ENCODE data around the gene CSTB.
A peak's percentile ranks its signal among the peaks of the same experiment; 100 is the strongest.

The CSTB gene

GRCh38 chr21:43766734-43767497 lies 9.2 kb downstream of the CSTB start (continued):
- TF ChIP-seq PBX3 (CRISPR knock-in tag; IDR thresholded peaks at IDR 0.05), result no peak
- TF ChIP-seq PRDM1 (tag by site-specific recombination; IDR thresholded peaks at IDR 0.05), result 0 out of 2 replicates have a peak, but pooled peaks have one; percentile 15
- no peak for TF ChIP-seq KLF8 (tag by site-specific recombination; IDR thresholded peaks at IDR 0.05)
- 0 out of 2 replicates have a peak, but pooled peaks have one; percentile 66 for TF ChIP-seq ZNF48 (tag by site-specific recombination; IDR thresholded peaks at IDR 0.05)
- no peak for TF ChIP-seq MZF1 (tag by site-specific recombination; IDR thresholded peaks at IDR 0.05; ENCODE audit: borderline replicate concordance)
- TF ChIP-seq ZNF629 (tag by site-specific recombination; IDR thresholded peaks at IDR 0.05), result no peak
- no peak for TF ChIP-seq ZNF670 (tag by site-specific recombination; IDR thresholded peaks at IDR 0.05; ENCODE audit: low read depth)
- no peak for TF ChIP-seq ZNF155 (tag by site-specific recombination; IDR thresholded peaks at IDR 0.05)
- TF ChIP-seq KLF17 (tag by site-specific recombination; IDR thresholded peaks at IDR 0.05), result no peak
- no peak for TF ChIP-seq ZNF777 (tag by site-specific recombination; IDR thresholded peaks at IDR 0.05; ENCODE audit: borderline replicate concordance)
- no peak for TF ChIP-seq MYNN (tag by site-specific recombination; IDR thresholded peaks at IDR 0.05; ENCODE audit: borderline replicate concordance)
- no peak for TF ChIP-seq ZNF248 (tag by site-specific recombination; IDR thresholded peaks at IDR 0.05)
- TF ChIP-seq, protein P1, sequence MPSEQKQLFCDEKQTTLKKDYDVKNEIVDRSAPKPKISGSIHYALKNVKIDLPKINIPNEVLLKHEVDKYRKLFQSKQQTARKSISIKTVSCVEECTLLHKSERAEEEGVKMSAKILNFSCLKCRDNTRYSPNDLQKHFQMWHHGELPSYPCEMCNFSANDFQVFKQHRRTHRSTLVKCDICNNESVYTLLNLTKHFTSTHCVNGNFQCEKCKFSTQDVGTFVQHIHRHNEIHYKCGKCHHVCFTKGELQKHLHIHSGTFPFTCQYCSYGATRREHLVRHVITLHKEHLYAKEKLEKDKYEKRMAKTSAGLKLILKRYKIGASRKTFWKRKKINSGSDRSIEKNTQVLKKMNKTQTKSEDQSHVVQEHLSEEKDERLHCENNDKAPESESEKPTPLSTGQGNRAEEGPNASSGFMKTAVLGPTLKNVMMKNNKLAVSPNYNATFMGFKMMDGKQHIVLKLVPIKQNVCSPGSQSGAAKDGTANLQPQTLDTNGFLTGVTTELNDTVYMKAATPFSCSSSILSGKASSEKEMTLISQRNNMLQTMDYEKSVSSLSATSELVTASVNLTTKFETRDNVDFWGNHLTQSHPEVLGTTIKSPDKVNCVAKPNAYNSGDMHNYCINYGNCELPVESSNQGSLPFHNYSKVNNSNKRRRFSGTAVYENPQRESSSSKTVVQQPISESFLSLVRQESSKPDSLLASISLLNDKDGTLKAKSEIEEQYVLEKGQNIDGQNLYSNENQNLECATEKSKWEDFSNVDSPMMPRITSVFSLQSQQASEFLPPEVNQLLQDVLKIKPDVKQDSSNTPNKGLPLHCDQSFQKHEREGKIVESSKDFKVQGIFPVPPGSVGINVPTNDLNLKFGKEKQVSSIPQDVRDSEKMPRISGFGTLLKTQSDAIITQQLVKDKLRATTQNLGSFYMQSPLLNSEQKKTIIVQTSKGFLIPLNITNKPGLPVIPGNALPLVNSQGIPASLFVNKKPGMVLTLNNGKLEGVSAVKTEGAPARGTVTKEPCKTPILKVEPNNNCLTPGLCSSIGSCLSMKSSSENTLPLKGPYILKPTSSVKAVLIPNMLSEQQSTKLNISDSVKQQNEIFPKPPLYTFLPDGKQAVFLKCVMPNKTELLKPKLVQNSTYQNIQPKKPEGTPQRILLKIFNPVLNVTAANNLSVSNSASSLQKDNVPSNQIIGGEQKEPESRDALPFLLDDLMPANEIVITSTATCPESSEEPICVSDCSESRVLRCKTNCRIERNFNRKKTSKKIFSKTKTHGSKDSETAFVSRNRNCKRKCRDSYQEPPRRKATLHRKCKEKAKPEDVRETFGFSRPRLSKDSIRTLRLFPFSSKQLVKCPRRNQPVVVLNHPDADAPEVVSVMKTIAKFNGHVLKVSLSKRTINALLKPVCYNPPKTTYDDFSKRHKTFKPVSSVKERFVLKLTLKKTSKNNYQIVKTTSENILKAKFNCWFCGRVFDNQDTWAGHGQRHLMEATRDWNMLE (tag by site-specific recombination; conservative IDR thresholded peaks at IDR 0.05; ENCODE audit: low read depth), result no peak
- peak; percentile 95 for TF ChIP-seq ZSCAN4 (tag by site-specific recombination; IDR thresholded peaks at IDR 0.05)

- CTCF ChIA-PET, result interaction anchor here (0.7 kb wide), 1 partner anchor 51 kb away, joined by 3 read pairs; no protein-coding TSS in a partner anchor
- Histone ChIP-seq H3K9me3 (ENCODE audit: control insufficient read depth, insufficient read depth, low read depth, low read length) (no peaks in the 10 kb centered on the region), H3K27ac (ENCODE audit: extremely low read depth, low read depth, low read length) (no peak overlapping the region), H3K4me1 (ENCODE audit: control insufficient read depth, insufficient read depth, low read length) (no peaks in the 10 kb centered on the region), H3K4me3 (ENCODE audit: low read depth, low read length) (no peak overlapping the region), H3K36me3 (ENCODE audit: control insufficient read depth in 2 of 2, insufficient read depth in 1 of 2, low read length in 2 of 2) (peaks cover 0 to 29% of the 10 kb centered on the region in 2 experiments; a peak in 1 of 3 replicates)
- POLR2A ChIA-PET, result interaction anchor here (0.6 to 0.7 kb wide), 2 partner anchors 19 to 68 kb away, joined by 4 read pairs; no protein-coding TSS in a partner anchor
- TF ChIP-seq, protein P2, sequence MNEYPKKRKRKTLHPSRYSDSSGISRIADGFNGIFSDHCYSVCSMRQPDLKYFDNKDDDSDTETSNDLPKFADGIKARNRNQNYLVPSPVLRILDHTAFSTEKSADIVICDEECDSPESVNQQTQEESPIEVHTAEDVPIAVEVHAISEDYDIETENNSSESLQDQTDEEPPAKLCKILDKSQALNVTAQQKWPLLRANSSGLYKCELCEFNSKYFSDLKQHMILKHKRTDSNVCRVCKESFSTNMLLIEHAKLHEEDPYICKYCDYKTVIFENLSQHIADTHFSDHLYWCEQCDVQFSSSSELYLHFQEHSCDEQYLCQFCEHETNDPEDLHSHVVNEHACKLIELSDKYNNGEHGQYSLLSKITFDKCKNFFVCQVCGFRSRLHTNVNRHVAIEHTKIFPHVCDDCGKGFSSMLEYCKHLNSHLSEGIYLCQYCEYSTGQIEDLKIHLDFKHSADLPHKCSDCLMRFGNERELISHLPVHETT (tag by site-specific recombination; IDR thresholded peaks at IDR 0.05), result 0 out of 2 replicates have a peak, but pooled peaks have one; percentile 31
- TF ChIP-seq ZNF121 (tag by site-specific recombination; IDR thresholded peaks at IDR 0.05) (no peak), GLIS1 (tag by site-specific recombination; IDR thresholded peaks at IDR 0.05) (peak; percentile 83; the same call in 1 of the 2 replicates), MYNN (tag by site-specific recombination; IDR thresholded peaks at IDR 0.05; ENCODE audit: borderline replicate concordance) (peak; percentile 60; the same call in 1 of the 2 replicates), ZSCAN23 (tag by site-specific recombination; IDR thresholded peaks at IDR 0.05) (0 out of 2 replicates have a peak, but pooled peaks have one; percentile 19), BCL11B (tag by site-specific recombination; IDR thresholded peaks at IDR 0.05; ENCODE audit: low read depth) (no peak), REPIN1 (tag by site-specific recombination; IDR thresholded peaks at IDR 0.05; ENCODE audit: low read depth) (no peak), ZNF394 (tag by site-specific recombination; IDR thresholded peaks at IDR 0.05; ENCODE audit: borderline replicate concordance) (peak; percentile 62)
- TF ChIP-seq, protein P3, sequence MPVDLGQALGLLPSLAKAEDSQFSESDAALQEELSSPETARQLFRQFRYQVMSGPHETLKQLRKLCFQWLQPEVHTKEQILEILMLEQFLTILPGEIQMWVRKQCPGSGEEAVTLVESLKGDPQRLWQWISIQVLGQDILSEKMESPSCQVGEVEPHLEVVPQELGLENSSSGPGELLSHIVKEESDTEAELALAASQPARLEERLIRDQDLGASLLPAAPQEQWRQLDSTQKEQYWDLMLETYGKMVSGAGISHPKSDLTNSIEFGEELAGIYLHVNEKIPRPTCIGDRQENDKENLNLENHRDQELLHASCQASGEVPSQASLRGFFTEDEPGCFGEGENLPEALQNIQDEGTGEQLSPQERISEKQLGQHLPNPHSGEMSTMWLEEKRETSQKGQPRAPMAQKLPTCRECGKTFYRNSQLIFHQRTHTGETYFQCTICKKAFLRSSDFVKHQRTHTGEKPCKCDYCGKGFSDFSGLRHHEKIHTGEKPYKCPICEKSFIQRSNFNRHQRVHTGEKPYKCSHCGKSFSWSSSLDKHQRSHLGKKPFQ (tag by site-specific recombination; IDR thresholded peaks at IDR 0.05), result peak; percentile 93
These were observed 11.3 kb downstream of the CSTB start for GRCh38 chr21:43764576-43765495.
